IPS-18c (cell line): ENCODE data around the gene NCR2.
"Not testable (repeated sequence)": the region's sequence is repeated elsewhere in the genome, so short reads cannot be mapped to it uniquely, and the experiment has no call there.

Source experiments
- H3K4me3 ChIP-seq: 2 replicates; pipeline ENCODE4 v1.7.0; 2013; ENCODE audit warnings: low read depth, mild to moderate bottlenecking, low read length, moderate library complexity; ENCODE audit not compliant: insufficient read depth
- H3K9me3 ChIP-seq: one replicate; pipeline ENCODE4 v1.6.1; 2013; ENCODE audit warnings: mild to moderate bottlenecking, low read length, moderate library complexity; ENCODE audit not compliant: control insufficient read depth, insufficient read depth

The NCR2 gene

GRCh38 chr6:41335296-41335695, at the start of gene NCR2:
Gene NCR2, plus strand, starts transcription at chr6:41335608. Its CDS starts 269 bp downstream, at chr6:41335877.
- H3K4me3 ChIP-seq = no peak within 1 kb of the TSS
- peaks cover 3% of the 10 kb centered on the region for H3K9me3 ChIP-seq

GRCh38 chr6:41286544-41287346, 48.7 kb upstream of the NCR2 start, which contains the start of gene TREM1:
Gene TREM1, minus strand, starts transcription at chr6:41286682. Its CDS starts 27 bp downstream, at chr6:41286655.
- Histone ChIP-seq H3K4me3 (no peak within 1 kb of the TSS), H3K9me3 (no peaks in the 10 kb centered on the region)

GRCh38 chr6:41288030-41288753, 47.2 kb upstream of the NCR2 start:
- no peak overlapping the region for H3K4me3 ChIP-seq

GRCh38 chr6:41288754-41289129, 46.7 kb upstream of the NCR2 start:
- H3K9me3 ChIP-seq = no peaks in the 10 kb centered on the region
- no peak overlapping the region for H3K4me3 ChIP-seq

More at GRCh38 chr6:41288030-41288753, 47.2 kb upstream of the NCR2 start:
- no peaks in the 10 kb centered on the region for H3K9me3 ChIP-seq

GRCh38 chr6:41289815-41290214, 45.6 kb upstream of the NCR2 start:
- no peak overlapping the region for H3K4me3 ChIP-seq
- no peaks in the 10 kb centered on the region for H3K9me3 ChIP-seq

- Histone ChIP-seq H3K4me3 (no peak overlapping the region), H3K9me3 (no peaks in the 10 kb centered on the region)
Measured at GRCh38 chr6:41291717-41292116, 43.7 kb upstream of the NCR2 start.

GRCh38 chr6:41294214-41294872, 41.1 kb upstream of the NCR2 start:
- Histone ChIP-seq H3K4me3 (no peak overlapping the region), H3K9me3 (no peaks in the 10 kb centered on the region)

GRCh38 chr6:41297248-41297647, 38.2 kb upstream of the NCR2 start:
- not testable (repeated sequence) for H3K4me3 ChIP-seq, H3K9me3 ChIP-seq

GRCh38 chr6:41298785-41299502, 36.5 kb upstream of the NCR2 start:
- H3K4me3 ChIP-seq = no peak overlapping the region
- no peaks in the 10 kb centered on the region for H3K9me3 ChIP-seq

- no peaks in the 10 kb centered on the region for H3K9me3 ChIP-seq
Measured at GRCh38 chr6:41302638-41303037, 32.8 kb upstream of the NCR2 start.

GRCh38 chr6:41306187-41306854, 29.1 kb upstream of the NCR2 start:
- H3K4me3 ChIP-seq = no peak overlapping the region
- no peaks in the 10 kb centered on the region for H3K9me3 ChIP-seq

More at GRCh38 chr6:41302638-41303037, 32.8 kb upstream of the NCR2 start:
- no peak overlapping the region for H3K4me3 ChIP-seq

- Histone ChIP-seq H3K9me3 (no peaks in the 10 kb centered on the region), H3K4me3 (no peak overlapping the region)
Measured at GRCh38 chr6:41315203-41315602, 20.2 kb upstream of the NCR2 start.

- Histone ChIP-seq H3K9me3 (no peaks in the 10 kb centered on the region), H3K4me3 (no peak overlapping the region)
Measured at GRCh38 chr6:41315943-41316620, 19.3 kb upstream of the NCR2 start.

- Histone ChIP-seq H3K4me3 (peak overlapping the region; percentile 22), H3K9me3 (no peaks in the 10 kb centered on the region)
Measured at GRCh38 chr6:41318261-41318653, 17.2 kb upstream of the NCR2 start.

- Histone ChIP-seq H3K9me3 (no peaks in the 10 kb centered on the region), H3K4me3 (peak overlapping the region; percentile 22)
Measured at GRCh38 chr6:41318654-41319565, 16.5 kb upstream of the NCR2 start.
